Esophagus squamous epithelium (tissue), 4 donors: ENCODE measurements around the gene SAPCD1.

Source experiments
- CTCF ChIP-seq, 6 experiments: fragments of 450-650 bp in 4 of 6; fragments of 200-600 bp in 2 of 6; sonication (generic) in 2 of 6; IDR thresholded peaks; one replicate each; pipeline ENCODE4 v1.5.1; 2016 to 2019; ENCODE audit warnings: antibody characterized with exemption in 6 of 6, mild to moderate bottlenecking in 4 of 6, moderate library complexity in 4 of 6
- POLR2A ChIP-seq, 4 donors: fragments of 450-650 bp; IDR thresholded peaks; one replicate each; pipeline ENCODE4 v1.6.1; 2017; ENCODE audit warnings: antibody characterized with exemption in 4 of 4, mild to moderate bottlenecking in 4 of 4, moderate library complexity in 3 of 4

- TF ChIP-seq CTCF (IDR thresholded peaks at IDR 0.05) (no peak), POLR2A (IDR thresholded peaks at IDR 0.05) (no peak)
Observed at GRCh38 chr6:31805939-31806469, 43.5 kb downstream of the SAPCD1 start.
